Superior temporal gyrus (tissue), 1 donor: Measurements from ENCODE around the gene RUNX3.

Source experiments
- DNase-seq: peaks from one replicate; pipeline ENCODE4 v3.0.0-alpha.2; 2016; ENCODE audit errors: extremely low spot score

The RUNX3 gene

GRCh38 chr1:24886241-24886640 lies 43.8 kb downstream of the RUNX3 start:
- DNase-seq: no peak

- no peak for DNase-seq
Observed at GRCh38 chr1:24884751-24885150, 45.3 kb downstream of the RUNX3 start.

GRCh38 chr1:24881034-24881433 lies 49.0 kb downstream of the RUNX3 start:
- no peak for DNase-seq

- DNase-seq: no peak
Observed at GRCh38 chr1:24878775-24879742, 51.0 kb downstream of the RUNX3 start.

- no peak for DNase-seq
Observed at GRCh38 chr1:24878045-24878444, 52.0 kb downstream of the RUNX3 start.

- DNase-seq: no peak
Observed at GRCh38 chr1:24875991-24876506, 54.0 kb downstream of the RUNX3 start.

GRCh38 chr1:24875257-24875656 lies 54.8 kb downstream of the RUNX3 start:
- no peak for DNase-seq

- no peak for DNase-seq
Observed at GRCh38 chr1:24874611-24875234, 55.4 kb downstream of the RUNX3 start.

- no peak for DNase-seq
Observed at GRCh38 chr1:24874056-24874455, 56.0 kb downstream of the RUNX3 start.

GRCh38 chr1:24873148-24873547 lies 56.9 kb downstream of the RUNX3 start:
- no peak for DNase-seq

GRCh38 chr1:24872061-24872850 lies 57.8 kb downstream of the RUNX3 start:
- peak; percentile 24 for DNase-seq

- DNase-seq: no peak
Observed at GRCh38 chr1:24871306-24871901, 58.7 kb downstream of the RUNX3 start.

GRCh38 chr1:24870551-24871195 lies 59.4 kb downstream of the RUNX3 start:
- DNase-seq: no peak

- no peak for DNase-seq
Observed at GRCh38 chr1:24868016-24868875, 61.8 kb downstream of the RUNX3 start.

- DNase-seq: no peak
Observed at GRCh38 chr1:24867084-24867870, 62.8 kb downstream of the RUNX3 start.

GRCh38 chr1:24866211-24867083 lies 63.6 kb downstream of the RUNX3 start:
- DNase-seq: no peak

- DNase-seq: no peak
Observed at GRCh38 chr1:24865587-24865986, 64.5 kb downstream of the RUNX3 start.

GRCh38 chr1:24865168-24865567 lies 64.9 kb downstream of the RUNX3 start:
- no peak for DNase-seq
